Cardiac muscle cell (in vitro differentiated cells and primary cell): ENCODE data around the gene HRNR. TPM values are rescaled to one million over a fixed set of nuclear protein-coding genes. Genes with fewer than 3 reads are reported as not detected.

Experiments used
- DNase-seq, 2 donors: peaks; one replicate each; pipeline versions ENCODE4 v3.0.0 to v3.0.0-alpha.2; 2010 to 2017; ENCODE audit warnings: low read depth in 1 of 2, low spot score in 1 of 2
- H3K27ac ChIP-seq: fragments of 200-600 bp; sonication (generic); 2 replicates; pipeline ENCODE4 v1.5.1; 2016
- H3K27me3 ChIP-seq: fragments of 200-600 bp; sonication (generic); 2 replicates; pipeline ENCODE4 v1.6.0; 2016; ENCODE audit warnings: control low read depth
- H3K36me3 ChIP-seq: fragments of 200-600 bp; sonication (generic); 2 replicates; pipeline ENCODE4 v1.5.1; 2016; ENCODE audit warnings: control low read depth
- H3K4me1 ChIP-seq: fragments of 200-600 bp; sonication (generic); 2 replicates; pipeline ENCODE4 v1.8.1; 2017; ENCODE audit warnings: low read depth, mild to moderate bottlenecking, mixed run types
- H3K4me3 ChIP-seq: fragments of 200-600 bp; sonication (generic); 2 replicates; pipeline ENCODE4 v1.5.1; 2016; ENCODE audit warnings: mild to moderate bottlenecking
- H3K9me3 ChIP-seq: fragments of 200-600 bp; sonication (generic); 2 replicates; pipeline ENCODE4 v1.5.1; 2017; ENCODE audit warnings: low read depth, mild to moderate bottlenecking, control low read depth
- polyA plus RNA-seq: library from polyadenylated mRNA; unstranded; fragments of >200 nt; fragmentation: Nextera tagmentation; extraction: Ambion mirVana; gene quantifications from 2 replicates; pipeline ENCODE4 v1.2.1, GENCODE V29; 2016
- total RNA-seq: library from RNA; depleted of rRNA; stranded (reverse); fragments of >200 nt; gene quantifications from 2 replicates; pipeline ENCODE4 v1.2.3, GENCODE V29; 2016
- TF ChIP-seq, protein P1 (sequence below): IDR thresholded peaks from 2 replicates; pipeline ENCODE4 v1.5.1; 2012; ENCODE audit warnings: low read depth, mild to moderate bottlenecking, low read length

HRNR gene
- total and polyA plus RNA-seq, 2 experiments from 2014 or later: not detected

DNA sequence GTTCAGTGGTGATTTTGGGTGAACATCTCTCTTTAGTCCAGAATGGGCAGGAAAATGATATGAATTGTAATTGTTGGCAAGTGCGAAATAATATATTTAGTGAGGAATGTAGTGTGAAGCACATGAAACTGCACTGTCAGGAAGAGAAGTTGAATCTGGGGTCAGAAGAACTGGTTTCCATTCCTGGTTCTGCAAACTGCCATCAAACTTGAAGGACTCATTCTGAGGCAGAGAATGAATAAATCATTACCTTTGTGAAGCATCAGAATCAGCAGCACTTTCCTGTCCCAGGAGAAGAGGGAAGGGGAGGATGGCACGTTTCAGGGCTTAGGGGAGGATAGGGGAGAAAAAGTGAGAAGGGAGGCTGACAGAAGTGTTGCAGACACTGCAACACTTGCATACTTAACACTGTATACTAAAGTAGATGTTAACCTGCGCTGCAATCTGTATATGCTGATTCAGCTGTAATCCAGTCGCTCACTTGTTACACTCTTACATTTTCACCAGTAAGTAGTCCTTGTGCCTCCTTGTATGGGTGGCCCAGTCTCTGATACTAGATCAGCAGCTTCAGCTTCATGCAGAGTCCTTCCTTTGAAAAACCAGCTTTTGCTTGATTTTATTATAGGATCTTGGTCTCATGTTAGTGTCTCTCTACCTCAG, 54.5 kb downstream of the HRNR start:
- H3K36me3 ChIP-seq: no peaks in the 10 kb centered on the region
- H3K4me3 ChIP-seq: no peak overlapping the region
- no peak overlapping the region for H3K27ac ChIP-seq
- no peaks in the 10 kb centered on the region for H3K4me1 ChIP-seq
- TF ChIP-seq, protein P1, sequence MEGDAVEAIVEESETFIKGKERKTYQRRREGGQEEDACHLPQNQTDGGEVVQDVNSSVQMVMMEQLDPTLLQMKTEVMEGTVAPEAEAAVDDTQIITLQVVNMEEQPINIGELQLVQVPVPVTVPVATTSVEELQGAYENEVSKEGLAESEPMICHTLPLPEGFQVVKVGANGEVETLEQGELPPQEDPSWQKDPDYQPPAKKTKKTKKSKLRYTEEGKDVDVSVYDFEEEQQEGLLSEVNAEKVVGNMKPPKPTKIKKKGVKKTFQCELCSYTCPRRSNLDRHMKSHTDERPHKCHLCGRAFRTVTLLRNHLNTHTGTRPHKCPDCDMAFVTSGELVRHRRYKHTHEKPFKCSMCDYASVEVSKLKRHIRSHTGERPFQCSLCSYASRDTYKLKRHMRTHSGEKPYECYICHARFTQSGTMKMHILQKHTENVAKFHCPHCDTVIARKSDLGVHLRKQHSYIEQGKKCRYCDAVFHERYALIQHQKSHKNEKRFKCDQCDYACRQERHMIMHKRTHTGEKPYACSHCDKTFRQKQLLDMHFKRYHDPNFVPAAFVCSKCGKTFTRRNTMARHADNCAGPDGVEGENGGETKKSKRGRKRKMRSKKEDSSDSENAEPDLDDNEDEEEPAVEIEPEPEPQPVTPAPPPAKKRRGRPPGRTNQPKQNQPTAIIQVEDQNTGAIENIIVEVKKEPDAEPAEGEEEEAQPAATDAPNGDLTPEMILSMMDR: no peak
- H3K27me3 ChIP-seq: no peaks in the 10 kb centered on the region
- H3K9me3 ChIP-seq: no peaks in the 10 kb centered on the region
- DNase-seq: no peak

- Histone ChIP-seq H3K4me3 (no peak overlapping the region), H3K27ac (no peak overlapping the region), H3K27me3 (no peaks in the 10 kb centered on the region), H3K9me3 (no peaks in the 10 kb centered on the region), H3K36me3 (no peaks in the 10 kb centered on the region), H3K4me1 (no peaks in the 10 kb centered on the region)
- TF ChIP-seq, protein P1: no peak
- no peak for DNase-seq
These were observed 55.5 kb downstream of the HRNR start for GRCh38 chr1:152168535-152168868.

GRCh38 chr1:152167835-152168534, 56.0 kb downstream of the HRNR start:
- no peaks in the 10 kb centered on the region for H3K27me3 ChIP-seq
- no peak overlapping the region for H3K27ac ChIP-seq
- H3K36me3 ChIP-seq: no peaks in the 10 kb centered on the region
- no peaks in the 10 kb centered on the region for H3K9me3 ChIP-seq
- peak in 1 of 2 donors; percentile 90 for DNase-seq
- TF ChIP-seq, protein P1: no peak
- no peaks in the 10 kb centered on the region for H3K4me1 ChIP-seq
- no peak overlapping the region for H3K4me3 ChIP-seq

DNA sequence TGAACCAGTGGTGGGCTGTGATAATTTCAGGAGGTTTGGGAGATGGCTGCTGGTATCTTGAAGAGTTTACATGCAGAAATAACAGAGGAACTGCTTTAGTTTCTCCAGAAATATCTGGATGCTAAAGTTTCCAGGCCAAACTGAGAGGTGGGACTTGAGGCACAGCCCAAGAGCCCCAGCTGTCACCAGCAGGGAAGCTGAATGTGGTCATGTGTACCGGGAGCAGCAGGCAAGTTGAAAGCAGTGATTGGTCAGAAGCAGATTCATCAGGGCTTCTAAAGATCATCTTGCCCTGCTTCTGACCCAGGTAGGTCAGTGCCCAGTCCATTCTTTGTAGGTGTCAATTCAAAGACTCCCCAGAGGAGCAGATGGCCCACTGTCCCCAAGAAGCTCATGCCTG, 57.0 kb downstream of the HRNR start:
- TF ChIP-seq, protein P1: no peak
- no peaks in the 10 kb centered on the region for H3K4me1 ChIP-seq
- no peak overlapping the region for H3K27ac ChIP-seq
- DNase-seq: no peak
- no peaks in the 10 kb centered on the region for H3K9me3 ChIP-seq
- no peaks in the 10 kb centered on the region for H3K36me3 ChIP-seq
- no peak overlapping the region for H3K4me3 ChIP-seq
- H3K27me3 ChIP-seq: no peaks in the 10 kb centered on the region

DNA sequence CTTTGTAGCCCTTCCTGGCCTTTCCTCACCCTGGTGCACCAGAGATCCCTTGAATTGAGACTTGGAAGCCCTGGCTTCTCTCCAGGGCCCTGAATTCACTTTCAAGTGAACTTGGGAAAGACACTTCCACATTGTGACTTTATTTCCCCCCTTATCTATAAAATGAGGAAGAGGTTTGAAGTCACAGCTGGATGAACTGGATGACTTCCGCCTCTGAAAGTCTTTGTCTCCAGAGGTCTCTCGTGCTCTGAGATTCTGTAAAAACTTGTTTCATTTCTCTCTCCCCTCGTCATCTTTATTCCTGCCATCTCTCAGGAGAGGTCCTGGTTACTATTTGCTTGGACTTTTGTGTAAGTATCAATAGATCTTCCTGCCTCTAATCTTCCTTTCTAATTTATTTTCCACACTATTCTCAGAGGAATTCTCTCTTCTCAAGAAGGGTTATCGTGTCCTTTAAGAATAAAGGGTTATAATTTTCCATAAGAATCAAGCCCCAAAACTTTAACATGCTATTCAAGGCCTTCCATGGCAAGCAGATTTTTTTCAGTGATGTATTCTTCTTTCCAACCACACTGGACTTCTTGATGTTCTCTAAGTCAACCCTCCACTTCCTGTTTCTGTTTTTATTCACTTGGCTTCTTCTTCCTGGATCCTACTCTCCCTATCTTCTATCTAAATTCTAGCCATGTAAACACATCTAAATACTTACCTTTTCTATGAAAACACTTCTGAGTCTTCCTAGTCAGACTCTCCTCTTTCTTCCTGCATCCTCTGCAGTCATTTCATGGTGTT, 58.5 kb downstream of the HRNR start:
- Histone ChIP-seq H3K4me1 (no peaks in the 10 kb centered on the region), H3K27ac (no peak overlapping the region), H3K4me3 (no peak overlapping the region), H3K36me3 (no peaks in the 10 kb centered on the region), H3K27me3 (no peaks in the 10 kb centered on the region), H3K9me3 (no peaks in the 10 kb centered on the region)
- DNase-seq: no peak
- TF ChIP-seq, protein P1: no peak
